Cardiac septum (tissue), 1 donor: ENCODE results near the gene CWC27. TPM values are rescaled to one million over a fixed set of nuclear protein-coding genes. Genes with fewer than 3 reads are reported as not detected.
"Not testable (repeated sequence)": the region's sequence is repeated elsewhere in the genome, so short reads cannot be mapped to it uniquely, and the experiment has no call there.

Experiments
- DNase-seq: peaks from one replicate; pipeline ENCODE4 v3.0.0-alpha.2; 2020; ENCODE audit warnings: low spot score
- intact Hi-C: fragments of 100-400 bp; cut with DNase I; formaldehyde crosslinking; loops from one replicate; pipeline ENCODE4 v1.14.0; 2022
- total RNA-seq: library from RNA; stranded (reverse); fragmentation: NEBNext Ultra II Directional; extraction: Animal tissue kit (Norgen Biotek cat#: 25700); gene quantifications from one replicate; pipeline ENCODE4 v1.2.1, GENCODE V29; 2021
- donor health status: DM: no; HTN: no; CAD: no.

CWC27 gene
- total RNA-seq, 1 donor from 2014 or later: 19.9 TPM

DNA sequence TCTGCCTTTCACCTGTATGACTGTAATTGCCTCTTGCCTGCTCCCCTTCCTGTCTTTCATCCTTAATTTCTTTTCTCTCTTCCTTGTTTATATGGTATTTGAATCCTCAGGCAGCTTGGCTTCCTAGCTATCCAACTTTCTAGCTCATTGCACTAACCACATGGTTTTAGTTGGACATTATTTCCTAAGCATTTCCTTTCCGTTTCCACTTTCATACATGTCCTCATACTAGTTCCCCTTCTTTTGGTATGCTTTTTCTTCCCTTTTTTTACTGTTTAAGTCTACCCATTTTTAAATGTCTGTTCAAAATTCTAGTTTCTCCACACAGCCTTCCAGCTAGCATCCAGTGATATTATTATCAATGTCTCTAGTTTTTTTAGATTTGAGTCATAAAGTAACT is 6.6 kb downstream of the CWC27 start:
- no peak for DNase-seq
- intact Hi-C loops: no loop called here

DNA sequence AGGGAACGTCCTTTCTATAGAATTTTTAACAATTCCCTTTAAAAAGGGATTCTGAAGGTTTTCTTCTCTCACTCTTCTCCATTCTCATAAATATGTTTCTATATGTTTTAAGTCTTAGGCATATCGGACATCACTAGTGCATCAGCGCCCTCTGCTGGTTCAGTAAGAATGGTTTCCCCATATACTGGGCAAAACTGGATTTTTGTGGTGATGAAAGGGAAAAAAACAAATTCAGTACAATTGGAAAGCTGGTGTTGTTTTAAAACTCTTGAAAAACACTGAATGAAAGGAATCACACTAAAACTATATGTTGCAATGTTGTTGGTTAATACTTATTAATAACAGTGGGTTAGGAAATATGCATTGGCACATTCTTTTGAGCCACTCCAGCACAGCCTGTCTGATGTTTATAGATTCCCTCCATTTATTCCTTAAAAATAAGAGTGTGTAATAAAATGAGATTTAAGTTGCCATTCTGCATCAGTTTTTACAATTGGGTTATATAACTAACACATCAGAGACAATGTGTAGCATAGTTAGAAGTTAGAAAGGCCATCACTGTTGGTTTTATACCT is 15.8 kb downstream of the CWC27 start:
- intact Hi-C loops: loop anchor here (2.0 kb wide), 1 partner anchor 150 kb away; no protein-coding TSS in a partner anchor
- DNase-seq: no peak

GRCh38 chr5:64786372-64786771 is 17.6 kb downstream of the CWC27 start:
- intact Hi-C loops: no loop called here
- DNase-seq: no peak

DNA sequence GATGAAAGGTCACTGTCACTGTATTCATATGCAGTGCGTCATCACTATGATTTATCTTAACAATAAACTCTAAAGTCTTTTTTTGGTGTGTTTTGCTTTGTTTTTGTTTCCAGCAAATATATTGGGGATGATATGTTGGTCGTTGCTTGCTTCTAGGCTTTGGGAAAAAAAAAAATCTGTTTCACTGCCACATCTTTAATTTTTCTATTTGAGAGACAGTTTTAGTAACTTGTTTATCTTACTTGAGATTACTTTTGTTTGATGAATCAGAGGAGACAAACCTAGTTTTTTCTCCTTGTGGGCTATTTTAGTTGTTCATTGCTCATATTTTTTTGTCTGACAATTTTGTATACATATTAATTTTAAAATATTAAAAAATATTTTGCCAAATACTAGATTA is 19.4 kb downstream of the CWC27 start:
- DNase-seq: no peak
- intact Hi-C loops: no loop called here

DNA sequence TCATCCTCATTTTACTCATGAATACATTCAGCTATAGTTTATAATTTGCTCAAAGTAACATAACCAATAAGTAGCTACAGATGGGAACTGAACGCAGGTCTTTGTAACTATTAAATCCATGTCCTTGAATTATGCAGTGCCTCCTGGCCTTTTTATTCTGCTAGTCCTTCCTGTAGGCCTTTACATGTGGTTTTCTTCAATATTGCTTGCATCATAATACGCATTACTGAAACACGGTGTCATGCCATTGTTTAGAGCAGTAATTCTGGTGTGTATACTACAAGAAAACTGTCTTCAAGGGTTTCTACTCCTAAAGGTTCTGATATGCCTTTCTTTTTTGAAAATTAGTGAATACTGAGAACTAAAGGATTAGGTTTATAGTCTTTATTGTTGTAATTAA is 20.7 kb downstream of the CWC27 start:
- no peak for DNase-seq
- intact Hi-C loops: no loop called here

GRCh38 chr5:64790210-64790609 is 21.5 kb downstream of the CWC27 start:
- no peak for DNase-seq
- intact Hi-C loops: no loop called here

- intact Hi-C loops: no loop called here
- no peak for DNase-seq
These were observed 23.7 kb downstream of the CWC27 start for GRCh38 chr5:64792469-64792868.

DNA sequence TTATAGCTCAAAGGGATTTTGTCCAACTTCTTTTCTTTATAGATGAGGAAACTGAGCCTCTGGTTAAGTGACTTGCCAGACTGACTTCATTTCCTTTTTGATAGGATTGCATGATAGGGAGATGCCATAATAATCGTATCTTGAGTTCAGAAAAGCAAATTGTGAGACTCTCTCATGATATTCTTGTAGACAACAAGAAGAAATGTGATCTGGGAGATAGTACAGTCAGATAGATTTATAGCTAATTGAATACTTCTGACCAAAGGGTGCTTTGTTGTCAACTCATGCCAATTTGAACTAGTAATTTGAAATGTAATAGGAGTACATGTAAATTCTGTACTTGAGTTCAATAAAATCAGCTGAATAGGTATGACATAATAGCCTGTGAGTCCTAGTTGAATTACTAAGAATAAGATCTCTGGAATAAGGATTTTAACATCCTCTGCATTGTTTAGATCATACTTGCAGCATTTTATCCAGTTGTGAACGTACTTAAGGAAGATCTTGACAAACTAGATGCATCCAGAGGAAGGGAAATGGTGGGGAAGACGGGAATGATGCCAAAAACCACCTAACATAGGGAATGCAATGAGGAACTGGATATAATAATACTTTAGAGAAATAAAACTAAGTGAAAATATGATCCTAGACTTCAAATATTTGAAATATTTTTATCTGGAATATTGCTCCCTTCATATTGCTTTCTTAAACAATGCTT is 25.5 kb downstream of the CWC27 start:
- intact Hi-C loops: no loop called here
- no peak for DNase-seq

GRCh38 chr5:64796301-64796700 is 27.6 kb downstream of the CWC27 start:
- intact Hi-C loops: no loop called here
- no peak for DNase-seq

DNA sequence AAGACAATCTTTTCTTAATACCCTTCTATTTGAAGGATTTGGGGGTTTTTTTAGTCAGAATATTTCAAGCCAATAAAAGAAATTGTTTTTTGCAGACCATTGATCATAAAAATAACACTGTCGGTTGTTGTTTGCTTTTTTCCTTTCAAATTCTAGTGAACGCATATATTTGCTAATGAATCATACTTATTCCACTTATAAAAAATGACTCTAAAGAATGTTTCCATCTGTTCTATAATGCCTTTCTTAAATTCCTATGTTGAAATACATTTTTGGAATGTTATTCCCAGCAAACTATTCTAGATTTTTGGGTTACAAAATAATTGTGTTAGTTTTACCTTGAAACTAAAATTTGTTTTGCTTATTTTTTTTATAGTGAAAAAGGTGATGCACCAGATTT is 32.2 kb downstream of the CWC27 start:
- intact Hi-C loops: no loop called here
- no peak for DNase-seq

GRCh38 chr5:64806537-64806936 is 37.8 kb downstream of the CWC27 start:
- no peak for DNase-seq
- intact Hi-C loops: no loop called here

DNA sequence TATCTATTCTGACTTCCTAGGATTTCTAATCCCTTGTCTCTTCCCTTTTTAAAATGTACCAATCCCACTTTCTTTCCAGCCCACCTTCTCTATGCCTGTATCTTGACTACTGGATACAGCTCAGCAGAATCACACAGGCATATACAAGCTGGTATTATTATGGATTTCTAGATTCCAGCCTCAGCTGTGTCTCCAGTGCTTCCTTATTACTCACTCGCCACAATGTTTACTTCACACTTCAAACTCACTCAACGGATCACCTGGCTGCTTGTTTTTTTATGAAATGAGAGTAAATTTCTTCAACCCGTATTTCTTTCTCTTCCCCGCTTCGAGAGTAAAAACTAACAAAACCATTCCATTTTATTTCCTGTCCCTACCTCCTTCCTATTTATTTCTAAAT is 38.8 kb downstream of the CWC27 start:
- no peak for DNase-seq
- intact Hi-C loops: no loop called here

DNA sequence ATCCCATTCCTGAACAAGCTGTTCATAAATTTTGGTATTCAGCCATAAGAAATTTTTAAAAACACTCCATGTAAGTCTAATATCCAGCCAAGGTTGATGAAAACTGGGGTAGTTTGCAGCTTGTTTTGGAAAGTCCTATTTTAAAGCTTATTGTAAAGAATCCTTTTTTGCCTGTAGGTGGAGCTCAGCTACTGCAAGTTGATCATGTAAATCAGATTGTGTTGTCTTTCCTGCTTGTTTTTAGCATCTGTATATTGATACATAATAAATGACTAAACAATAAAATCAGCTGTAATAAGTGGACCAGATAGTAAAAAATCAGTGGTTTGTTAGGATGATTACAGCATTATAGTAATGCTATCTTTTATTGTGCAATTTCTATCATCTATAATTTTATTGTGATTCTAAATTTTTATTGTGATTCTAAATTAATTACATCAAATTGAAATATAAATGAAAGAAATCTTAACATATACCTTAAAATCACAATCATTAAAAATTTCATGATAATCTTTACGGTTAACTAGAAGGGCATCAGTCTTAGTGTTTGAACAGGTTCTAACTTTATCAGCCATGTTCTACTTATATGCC is 42.4 kb downstream of the CWC27 start:
- no peak for DNase-seq
- intact Hi-C loops: loop anchor here (5.0 kb wide), 2 partner anchors 226 to 291 kb away; no protein-coding TSS in a partner anchor

GRCh38 chr5:64814073-64814472 is 45.3 kb downstream of the CWC27 start:
- intact Hi-C loops: loop anchor here (5.0 kb wide), 2 partner anchors 223 to 288 kb away; no protein-coding TSS in a partner anchor
- no peak for DNase-seq

GRCh38 chr5:64818245-64818644 is 49.5 kb downstream of the CWC27 start:
- DNase-seq: no peak
- intact Hi-C loops: no loop called here

DNA sequence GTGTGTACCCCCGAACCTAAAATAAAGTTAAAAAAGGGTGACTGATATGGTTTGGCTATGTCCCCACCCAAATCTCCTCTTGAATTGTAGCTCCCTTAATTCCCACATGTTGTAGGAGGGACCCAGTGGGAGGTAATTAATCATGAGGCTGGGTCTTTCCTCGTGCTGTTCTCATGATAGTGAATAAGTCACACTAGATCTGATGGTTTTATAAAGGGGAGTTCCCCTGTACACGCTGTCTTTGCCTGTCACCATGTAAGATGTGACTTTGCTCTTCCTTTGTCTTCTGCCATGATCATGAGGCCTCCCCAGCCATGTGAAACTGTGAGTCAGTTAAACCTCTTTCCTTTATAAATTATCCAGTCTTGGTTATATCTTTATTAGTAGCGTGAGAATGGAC is 50.6 kb downstream of the CWC27 start:
- intact Hi-C loops, DNase-seq: not testable (repeated sequence)

DNA sequence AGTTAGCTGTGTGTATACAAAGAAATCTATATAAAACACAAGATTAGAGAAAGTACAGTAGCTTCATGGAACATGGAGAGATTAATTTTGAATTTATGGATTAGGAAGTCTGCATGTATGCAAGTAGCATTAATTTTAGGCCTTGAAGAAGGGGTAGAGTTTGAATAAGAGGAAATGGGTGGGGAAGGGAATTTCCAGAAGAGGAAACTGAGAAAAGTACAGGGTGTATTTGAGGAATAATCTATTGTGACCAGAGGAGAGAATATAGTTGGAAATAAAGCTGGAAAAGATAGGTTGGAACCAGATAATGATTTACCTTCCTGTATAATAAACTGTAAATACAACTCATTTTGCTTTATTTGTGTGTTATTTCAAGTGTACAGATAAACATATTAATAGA is 53.6 kb downstream of the CWC27 start:
- no peak for DNase-seq
- intact Hi-C loops: no loop called here

- no peak for DNase-seq
- intact Hi-C loops: no loop called here
These were observed 57.8 kb downstream of the CWC27 start for GRCh38 chr5:64826541-64826940.

DNA sequence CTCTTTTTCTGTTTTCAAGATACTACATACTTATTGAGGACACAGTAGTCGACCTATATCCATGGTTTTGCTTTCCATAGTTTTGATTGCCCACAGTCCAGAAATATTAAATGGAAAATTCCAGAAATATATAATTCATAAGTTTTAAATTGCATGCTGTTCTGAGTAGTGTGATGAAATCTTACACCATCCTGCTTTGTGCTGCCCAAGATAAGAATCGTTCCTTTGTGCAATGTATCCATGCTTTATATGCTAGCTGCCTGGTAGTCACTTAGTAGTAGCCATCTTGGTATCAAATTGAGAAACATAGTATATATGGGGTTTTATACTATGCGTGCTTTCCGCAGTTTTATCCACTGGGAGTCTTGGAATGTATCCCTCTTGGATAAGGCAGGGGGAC is 59.0 kb downstream of the CWC27 start:
- intact Hi-C loops: no loop called here
- DNase-seq: no peak

DNA sequence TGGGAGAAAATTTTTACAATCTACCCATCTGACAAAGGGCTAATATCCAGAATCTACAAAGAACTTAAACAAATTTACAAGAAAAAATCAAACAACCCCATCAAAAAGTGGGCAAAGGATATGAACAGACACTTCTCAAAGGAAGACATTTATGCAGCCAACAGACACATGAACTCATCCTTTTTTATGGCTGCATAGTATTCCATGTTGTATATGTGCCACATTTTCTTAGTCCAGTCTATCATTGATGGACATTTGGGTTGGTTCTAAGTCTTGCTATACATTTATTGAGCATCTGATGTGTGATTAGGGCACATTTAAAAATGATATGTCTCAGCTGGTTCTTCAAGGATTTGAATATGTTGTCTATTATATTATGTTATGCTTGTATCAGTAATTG is 61.9 kb downstream of the CWC27 start:
- intact Hi-C loops: loop anchor here (10.0 kb wide), 1 partner anchor 114 kb away; no protein-coding TSS in a partner anchor
- DNase-seq: not testable (repeated sequence)

GRCh38 chr5:64831996-64832395 is 63.3 kb downstream of the CWC27 start:
- intact Hi-C loops: loop anchor here (10.0 kb wide), 1 partner anchor 113 kb away; no protein-coding TSS in a partner anchor
- DNase-seq: no peak
